GM03348 (cell line): ENCODE data around the gene ADIPOR2.

Experiments used
- DNase-seq: peaks from one replicate; pipeline ENCODE4 v3.0.0; 2012; ENCODE audit warnings: low spot score

The ADIPOR2 gene

DNA sequence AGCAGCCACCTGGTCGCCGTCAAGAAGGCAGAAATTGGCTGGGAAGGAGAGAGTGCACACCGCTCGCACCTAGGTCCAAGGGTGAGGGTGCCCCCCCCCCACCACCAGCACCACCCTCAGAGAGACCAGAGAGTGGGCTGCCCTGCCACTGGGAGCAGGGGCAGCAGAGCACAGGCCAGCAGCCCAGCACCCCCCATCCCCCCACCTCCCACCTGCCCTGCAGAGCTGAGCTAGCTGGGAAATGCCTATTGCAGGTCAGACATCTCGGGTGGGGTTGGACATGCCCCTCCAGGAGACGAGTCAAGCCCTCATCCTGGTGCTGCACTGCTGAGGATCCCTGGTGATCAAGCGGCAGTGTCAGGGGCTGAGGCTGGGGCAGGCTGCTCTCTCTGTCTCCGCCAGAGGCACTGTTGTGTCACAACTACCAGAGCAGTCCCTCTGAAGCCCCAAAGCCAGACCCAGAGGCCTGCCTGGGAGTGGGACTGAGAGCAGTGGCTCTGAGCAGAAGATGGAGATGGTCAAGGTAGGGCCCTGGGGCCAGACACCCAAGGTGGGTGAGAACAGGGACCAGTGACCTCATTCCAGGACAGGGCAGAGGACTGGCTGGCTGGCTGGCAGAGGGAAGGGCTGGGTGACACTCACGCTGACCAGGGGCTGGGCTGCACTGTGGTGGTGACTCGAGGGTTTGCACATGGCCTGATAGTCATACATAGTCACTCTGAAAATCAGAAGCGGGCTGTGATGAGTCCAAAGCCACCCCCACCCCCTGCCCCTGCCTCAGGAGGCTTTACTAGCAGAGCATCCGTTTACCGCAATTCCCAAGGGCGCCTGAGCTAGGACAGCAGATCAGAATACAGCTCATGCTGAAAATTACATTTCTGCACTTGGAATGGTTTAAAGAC, 109.8 kb downstream of the ADIPOR2 start:
- peak; percentile 71 for DNase-seq

DNA sequence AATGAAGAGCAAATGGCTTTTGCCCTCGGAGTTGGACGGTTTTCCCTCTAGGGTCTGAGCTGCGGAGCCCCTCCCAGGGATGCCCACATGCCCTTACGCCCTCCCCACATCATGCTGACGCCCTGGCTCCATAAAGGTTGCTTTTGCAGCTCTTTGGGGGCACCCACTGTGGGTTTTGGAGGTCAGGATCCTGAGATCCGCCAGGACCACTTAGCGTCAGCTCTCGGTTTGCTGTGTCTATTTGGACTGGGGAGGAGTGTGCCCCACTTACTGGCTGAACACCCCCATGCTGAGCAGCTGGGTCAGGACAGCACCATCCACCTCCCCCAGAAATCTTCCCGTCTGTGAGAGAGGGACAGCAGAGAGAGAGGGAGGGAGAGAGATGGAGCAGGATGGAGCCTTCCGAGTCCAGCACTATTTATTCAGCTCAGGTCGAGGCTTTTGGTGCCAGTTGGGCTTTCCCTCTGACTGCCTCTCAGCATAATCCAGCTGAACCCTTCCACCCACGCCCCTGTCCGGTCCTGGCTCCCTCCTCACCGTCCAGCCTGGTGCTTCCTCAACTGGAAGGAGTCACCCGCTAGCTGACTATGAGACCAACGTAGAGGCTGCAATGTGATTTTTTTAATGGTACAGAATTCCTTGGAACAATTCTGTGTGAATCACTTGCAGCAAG, 110.6 kb downstream of the ADIPOR2 start:
- DNase-seq, result no peak

DNA sequence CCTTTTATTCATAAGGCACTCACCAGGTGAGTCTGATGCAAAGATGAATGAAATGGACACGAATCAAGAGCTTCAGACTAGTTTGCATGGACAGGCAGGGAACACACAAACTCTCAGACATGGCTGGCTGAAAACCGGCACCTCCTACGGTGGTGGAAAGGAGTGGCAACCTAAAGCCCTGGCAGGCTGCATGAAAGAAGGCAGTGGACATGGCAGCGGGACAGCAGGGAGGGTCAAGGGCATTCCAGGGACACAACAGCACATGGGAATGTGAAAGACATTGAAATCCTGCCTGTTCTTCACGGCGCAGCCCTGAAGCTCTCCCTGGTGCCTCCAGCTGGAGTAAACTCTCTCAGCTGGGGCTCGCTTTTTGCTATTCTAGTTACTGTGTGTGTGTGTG, 112.9 kb downstream of the ADIPOR2 start:
- DNase-seq, result no peak

DNA sequence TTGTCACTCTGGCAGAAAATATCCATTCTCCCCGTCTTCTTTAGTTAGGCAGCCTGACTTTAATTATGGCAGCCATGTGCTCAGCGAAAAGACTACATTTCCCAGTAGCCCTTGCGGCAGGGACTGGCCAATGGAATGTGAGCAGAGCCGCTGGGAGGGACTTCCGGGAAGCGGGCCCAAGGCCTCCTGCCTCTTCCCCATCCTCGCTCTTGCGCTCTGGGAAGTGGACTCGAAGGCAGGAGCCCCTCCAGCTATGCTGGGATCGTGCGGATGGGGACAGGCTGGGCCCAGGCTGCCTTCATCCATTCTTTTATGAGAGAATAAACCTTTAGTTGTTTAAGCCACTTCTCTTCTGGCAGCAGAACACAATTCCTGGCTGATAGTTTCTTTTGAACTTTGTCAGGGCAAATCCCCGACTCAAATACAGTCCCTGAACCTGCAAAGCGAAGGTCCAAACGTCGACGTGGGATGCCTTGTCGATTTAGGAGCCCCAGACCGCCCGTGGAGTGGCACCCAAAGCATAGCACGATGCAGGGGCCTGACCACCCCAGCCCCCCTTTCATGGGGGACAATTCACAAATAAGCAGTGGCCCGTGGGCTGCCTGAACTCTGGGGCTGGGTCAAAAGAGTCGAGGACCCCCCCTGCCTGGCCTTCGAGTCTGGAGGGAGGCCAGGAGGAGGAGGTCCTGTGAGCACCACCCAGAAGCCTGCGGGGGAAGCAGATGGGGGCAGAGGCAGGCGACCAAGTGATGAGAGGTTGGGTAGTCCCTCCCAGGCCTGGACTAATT, 113.9 kb downstream of the ADIPOR2 start:
- DNase-seq, result peak; percentile 95

DNA sequence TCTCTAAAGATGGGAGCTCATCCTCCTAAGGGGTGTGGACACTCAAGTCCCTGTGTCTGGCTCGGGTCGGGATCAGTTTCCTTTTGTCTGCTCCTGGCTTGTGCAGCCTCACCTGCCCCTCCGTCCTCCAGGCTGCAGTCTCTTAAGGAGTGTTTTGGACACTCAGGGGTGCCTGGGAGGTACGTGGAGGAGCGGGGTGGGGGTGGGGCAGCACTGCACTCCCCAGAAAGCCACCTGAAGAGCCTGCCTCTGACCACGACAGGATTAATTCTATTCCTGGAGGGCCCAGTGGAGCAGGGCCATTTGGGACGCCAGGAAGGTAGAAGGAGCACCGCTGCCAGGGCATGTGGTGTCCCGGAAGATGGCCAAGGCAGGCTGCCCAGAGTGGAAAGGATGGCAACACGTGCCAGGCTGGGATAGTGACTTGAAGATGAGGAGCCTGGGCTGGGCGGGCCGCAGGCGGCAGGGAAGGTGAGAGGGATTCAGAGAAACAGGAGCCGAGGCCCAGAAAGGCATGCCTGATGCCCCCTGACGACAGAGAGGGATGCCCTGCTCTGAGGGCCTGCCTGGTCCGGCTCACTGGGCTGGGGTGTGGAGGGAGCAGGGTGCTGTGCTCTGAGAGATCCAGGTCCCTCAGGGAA, 114.7 kb downstream of the ADIPOR2 start:
- DNase-seq, result no peak

DNA sequence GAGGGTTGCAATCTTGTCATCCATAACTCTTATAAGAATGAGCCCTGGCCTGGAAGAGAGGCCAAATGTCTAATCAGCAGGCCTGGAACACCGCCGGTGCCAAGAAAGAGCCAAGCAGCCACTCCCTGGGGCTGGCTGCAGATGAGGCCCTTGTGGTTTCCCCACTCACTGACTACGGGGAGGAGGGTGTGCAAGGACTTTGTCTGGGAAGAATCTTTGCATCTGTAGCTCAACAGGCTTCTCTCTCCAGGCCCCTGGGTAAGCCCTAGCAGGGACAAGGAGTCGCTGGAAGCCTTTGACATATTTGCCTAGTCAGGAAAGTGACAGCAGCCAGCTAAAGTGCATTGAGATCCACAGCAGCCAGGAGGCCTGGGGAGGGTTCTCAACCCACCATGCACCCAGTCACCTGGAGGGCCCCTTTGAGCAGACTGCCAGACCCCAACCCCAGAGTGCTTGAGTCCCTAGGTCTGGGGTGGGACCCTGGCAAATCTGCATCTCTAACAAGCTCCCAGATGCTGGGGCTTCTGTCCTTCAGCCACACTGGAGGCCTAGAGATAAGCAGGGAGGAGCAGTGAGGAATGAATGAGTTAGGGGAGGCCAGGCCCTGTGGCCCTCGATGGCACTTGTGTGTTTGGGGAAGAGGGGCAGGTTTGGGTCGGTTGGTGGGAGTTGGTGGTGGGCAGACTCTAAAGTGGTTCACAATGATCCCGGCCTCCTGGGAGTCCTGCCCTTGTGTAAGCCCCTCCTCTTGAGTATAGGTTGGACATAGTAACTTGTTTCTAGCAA, 115.6 kb downstream of the ADIPOR2 start:
- peak; percentile 75 for DNase-seq

DNA sequence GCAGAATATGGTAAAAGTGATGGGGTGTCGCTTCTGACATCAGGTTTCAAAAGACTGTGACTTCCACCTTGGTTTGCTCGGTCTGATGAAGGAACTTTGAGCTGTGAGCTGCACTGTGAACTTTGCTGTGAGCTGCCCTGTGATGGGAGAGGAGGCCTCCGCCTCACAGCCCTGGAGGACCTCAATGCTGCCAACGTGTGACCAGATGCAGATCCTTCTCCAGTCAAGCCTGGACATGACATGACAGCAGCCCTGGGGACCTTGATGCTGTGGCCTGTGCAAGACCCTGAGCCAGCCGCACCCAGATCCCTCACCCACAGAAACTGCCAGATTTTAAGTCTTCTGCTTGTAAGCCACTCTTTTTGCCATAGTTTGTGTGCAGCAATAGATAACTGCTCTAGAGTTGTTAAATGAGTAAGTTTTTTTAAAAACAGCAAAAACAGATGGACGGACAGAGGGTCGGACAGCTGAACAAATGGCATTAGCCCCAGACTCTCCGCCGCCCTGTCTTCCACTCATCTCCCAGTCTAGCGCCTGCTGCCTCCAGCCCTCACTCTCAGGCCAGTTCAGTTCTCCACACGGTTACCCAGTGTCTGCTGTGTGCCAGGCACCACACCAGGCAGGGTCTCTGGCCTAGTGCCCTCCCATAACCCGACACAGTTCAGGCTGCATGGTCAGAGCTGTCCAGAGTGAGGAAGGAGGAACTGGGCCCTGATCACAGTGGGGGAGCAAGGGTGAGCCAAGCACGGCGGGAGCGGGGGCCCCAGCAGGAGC, 116.4 kb downstream of the ADIPOR2 start:
- no peak for DNase-seq

DNA sequence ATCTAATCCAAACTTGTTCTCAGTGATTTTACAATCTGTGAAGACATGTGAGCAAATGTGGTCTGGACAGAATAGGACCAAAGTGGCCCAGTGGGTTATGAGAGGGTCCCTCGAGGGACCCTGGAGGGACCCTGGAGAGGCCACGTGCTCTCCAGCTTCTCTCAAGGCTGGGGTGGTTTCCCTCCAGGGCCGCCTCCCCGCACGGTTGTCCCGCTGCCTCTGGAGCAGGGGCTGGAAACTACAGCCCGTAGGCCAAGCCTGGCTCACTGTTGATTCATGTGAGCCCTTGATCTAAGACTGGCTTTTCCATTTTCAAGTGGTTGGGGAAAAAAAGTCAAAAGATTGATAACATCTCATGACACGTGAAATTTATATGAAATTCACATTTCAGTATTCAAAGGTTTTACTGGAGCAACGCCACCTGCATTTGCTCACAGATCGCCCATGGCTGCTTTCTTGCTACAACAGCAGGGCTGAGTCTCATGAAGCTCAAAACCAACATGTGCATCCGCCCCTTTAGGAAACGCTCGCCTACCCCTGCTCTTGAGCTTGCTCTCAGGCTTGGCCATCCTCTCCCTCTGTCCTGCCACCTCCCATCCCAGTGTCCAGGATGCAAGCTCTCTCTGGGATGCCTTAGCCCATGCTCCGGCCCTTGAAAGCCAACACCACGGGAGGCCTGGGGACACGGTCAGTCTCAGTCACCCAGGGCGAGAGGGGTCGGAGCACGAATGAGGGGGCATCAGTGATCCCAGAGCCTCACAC, 117.3 kb downstream of the ADIPOR2 start:
- DNase-seq, result no peak

DNA sequence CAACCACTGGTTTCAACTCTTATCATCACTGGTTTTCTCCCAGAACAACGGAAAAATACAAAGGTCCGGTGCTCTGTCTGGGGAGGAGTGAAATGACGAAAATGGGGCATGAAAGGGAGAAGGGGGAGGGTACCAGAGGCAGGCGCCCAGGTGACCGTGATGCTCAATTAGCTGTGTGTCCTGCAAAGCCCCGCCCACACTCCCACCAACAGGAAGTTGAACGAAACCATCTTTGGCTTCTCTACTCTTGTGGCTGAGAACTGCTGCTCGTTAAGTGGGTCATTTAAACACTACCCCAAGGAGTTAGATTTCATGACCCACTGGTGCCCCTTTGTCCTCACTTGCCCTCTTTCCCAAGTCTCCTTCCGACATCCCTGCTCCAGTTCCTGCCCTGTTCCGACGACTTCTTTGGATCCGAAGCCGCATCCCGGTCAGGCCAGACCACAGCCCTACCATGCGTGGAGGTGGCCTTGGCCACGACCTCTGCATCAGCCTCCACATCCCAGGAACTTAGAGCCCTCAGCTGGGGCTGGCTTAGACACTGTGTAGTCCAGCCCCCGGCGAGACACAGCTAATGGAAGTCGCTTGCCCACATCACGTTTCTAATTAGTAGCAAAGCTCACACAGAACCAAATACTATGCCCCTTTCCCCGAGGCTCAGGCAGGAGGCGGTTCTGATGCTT, 118.1 kb downstream of the ADIPOR2 start:
- DNase-seq, result no peak

DNA sequence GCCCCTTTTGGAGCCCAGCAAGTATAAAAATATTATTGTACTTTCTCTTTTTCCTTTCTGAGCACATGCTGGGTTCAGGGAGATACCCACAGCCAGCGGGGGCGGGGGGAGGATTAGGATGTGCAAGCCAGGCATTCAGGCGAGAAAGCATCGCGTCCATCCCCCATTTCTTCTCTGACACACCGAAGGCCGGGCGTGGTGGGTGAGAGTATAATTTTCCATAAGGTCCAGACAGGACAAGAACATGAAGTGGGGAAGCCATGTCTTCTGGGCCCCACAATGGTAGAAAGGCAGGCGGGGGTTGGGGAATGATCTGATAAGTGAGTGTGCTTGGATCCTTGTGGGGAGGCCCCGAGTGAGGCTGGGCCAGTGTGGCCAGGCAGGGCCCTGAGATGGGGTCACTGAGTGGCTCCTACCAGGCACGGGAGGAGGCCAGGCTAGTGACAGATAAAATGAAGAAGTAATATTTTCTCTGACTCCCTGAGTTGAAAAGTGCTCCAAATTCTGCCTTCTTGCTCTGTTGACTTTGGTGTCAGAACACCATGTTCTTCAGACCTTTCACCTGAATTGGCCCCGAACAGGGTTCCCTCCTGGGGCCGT, 118.8 kb downstream of the ADIPOR2 start:
- DNase-seq, result no peak

DNA sequence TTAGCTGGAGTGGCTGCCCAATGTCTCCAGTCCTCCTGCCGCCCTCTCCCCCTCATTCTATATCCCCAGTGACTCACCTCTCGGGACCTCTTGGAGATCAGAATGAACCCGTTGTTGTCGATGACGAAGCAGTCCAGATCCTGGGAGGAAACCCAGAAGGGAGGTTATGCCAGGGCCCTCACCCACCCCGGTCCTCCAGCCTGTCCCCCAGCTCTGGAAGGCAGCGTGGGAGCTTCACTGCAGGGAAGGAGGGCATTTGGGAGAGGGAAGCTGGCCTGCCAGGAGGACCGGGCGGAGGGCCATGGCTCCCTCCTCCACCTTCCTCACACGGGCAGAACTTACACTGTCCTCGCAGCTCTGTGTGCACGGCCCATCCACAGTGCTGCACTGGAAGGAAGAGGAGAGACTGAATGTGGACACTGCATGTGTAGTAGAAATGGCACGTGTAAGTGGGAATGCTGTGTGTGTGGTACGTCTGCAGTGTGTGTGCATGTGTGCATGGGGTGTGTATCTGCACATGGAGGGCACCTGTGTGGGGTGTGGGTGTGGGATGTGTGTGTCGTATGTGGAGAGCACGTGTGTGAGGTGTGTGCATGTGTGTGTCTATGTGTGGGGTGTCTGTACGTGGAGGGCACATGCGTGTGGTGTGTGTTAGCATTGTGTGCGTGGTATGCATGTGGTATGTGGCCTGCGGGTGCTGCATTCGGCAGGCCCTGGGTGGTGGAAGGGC, 119.5 kb downstream of the ADIPOR2 start:
- DNase-seq, result no peak

DNA sequence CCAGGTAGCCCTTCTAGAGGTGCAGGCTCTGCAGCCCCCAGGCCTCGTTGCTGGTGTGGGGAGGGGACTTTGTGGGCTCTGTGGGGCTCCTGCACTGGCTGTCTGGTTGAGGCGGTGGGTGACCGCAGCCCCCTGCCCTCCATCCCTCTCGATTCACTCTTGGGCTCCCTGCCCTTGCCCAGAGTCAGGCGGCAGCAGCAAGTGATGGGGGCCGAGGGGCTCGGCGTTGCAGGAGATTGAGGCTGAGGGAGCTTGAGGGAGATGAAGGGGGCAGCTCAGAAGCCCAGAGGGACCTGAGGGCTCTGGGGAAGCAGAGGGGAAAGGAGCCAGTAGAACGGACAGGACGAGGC, 120.0 kb downstream of the ADIPOR2 start:
- no peak for DNase-seq

DNA sequence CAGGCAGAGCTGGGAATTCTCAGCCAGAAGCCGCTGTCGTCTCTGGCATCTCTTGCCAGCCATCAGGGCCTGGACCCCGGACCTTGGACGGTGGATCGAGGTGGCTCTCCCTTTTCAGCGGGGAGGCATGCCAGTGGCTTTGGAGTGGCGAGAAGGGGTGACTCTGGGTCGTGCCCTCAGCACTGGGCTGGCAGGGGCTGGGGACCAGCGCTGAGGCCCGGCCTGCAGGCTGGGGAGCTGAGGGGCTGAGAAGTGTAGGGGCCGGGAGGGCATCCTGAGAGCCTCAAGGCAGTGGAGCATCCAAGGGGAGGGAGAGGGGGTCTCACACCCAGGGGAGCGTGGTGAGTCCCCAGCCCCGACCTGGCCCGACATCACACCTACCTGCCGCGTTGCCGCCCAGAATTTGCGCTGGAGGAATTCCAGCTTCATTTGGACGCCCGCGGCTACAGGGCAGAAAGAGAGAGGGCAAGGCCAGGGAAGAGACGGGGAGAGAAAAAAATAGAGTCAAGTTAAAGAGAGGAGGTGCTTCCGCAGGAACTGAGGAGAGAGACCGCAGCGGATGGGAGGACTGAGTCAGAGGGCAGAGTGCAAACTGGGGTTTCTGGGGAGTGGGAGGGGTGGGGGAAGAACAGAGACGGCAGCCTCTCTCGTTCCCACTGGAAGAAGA, 120.5 kb downstream of the ADIPOR2 start:
- DNase-seq, result no peak

DNA sequence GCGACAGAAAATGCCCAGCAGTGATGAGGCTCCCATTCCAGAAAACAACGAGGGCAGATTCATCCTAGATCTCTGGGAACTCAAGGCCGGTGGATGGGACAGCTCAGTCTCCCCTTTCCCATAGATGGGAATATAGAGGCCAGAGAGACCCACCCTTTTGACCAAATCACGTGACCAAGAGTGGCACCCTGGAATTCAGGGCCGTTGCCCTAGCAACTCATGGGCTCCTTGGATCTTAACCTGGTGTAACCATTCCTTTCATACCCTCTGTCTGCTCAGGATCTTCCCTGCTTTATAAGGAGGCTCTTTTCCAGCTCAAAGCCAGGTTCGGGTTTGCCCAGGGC, 121.0 kb downstream of the ADIPOR2 start:
- no peak for DNase-seq

DNA sequence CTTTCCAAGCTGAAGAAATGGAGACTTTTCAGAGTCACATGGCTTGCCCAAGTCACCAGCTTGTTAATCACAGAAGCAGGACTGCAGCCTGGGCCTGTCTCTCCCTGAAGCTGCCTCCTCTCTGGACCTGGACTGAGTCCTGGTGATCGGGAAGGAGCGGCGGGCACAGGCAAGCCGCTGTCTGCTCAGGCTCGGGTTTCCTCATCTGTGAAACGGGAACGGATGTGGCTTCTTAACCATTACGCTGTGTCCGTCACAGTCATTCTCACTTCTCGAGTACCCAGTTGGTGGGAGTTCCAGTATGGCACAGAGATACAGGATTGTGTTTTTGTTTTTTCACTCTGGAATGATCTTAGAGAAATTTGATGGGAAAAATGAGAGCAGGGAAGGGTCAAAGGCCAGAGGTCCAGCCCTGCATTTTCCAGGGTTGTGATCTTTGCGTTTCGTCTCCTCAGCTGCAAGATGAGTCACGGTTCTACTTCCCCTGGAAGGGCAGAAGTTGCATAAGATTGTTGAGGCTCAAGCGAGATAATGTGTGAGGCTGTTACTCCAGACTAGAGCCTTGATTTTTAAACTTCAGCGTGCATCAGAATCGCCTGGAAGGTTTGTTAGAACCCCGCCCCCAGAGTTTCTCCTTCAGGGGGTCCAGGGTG, 121.9 kb downstream of the ADIPOR2 start:
- DNase-seq, result no peak

DNA sequence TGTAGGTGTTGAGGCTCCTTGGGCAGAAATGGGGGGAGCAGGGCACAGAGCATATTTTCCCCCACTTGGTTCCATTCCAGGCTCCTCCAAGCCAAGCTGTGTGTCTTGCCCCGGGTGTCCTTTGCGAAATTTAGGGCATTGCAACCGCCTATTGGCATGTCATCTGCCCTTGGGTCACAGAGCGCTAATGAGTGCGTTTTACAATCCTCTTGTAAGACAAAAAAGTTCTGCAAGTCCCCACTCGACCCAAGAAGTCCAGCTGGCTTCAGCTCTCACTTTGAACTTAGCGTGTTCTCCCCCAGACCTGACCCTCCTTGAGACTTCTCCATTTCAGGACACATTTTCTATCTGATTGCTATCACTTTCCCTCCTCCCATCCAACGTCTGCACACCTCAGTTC, 123.4 kb downstream of the ADIPOR2 start:
- no peak for DNase-seq

DNA sequence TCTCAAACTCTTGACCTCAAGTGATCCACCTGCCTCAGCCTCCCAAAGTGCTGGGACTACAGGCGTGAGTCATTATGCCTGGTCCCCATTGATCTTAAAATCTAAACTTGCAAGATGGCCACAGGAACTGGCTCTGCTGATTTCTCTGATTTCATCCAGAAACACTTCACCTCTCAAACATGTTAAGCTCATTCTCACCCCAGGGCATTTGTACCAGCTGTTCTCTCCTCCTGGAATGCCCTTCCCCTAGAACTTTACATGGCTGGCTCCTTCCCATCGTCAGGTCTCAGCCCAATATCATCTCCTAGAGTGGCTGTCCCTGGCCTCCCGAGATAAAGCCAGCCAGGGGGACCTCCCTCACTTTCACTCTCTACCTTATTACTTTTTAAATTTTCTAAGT, 124.2 kb downstream of the ADIPOR2 start:
- no peak for DNase-seq
